Vagina (tissue), 2 donors: ENCODE data around the gene SETD3. TPM values are rescaled to one million over a fixed set of nuclear protein-coding genes. Genes with fewer than 3 reads are reported as not detected.

Source experiments
- DNase-seq, 2 donors: peaks; one replicate each; pipeline ENCODE4 v3.0.0-alpha.2; 2017; ENCODE audit errors: extremely low spot score in 2 of 2
- H3K27ac ChIP-seq: fragments of 200-600 bp; sonication (generic); one replicate; pipeline ENCODE4 v1.5.1; 2019
- H3K27me3 ChIP-seq: fragments of 200-600 bp; sonication (generic); one replicate; pipeline ENCODE4 v1.5.1; 2019
- H3K36me3 ChIP-seq, 2 donors: fragments of 200-600 bp; sonication (generic); one replicate each; pipeline ENCODE4 v1.5.1; 2017 to 2019
- H3K4me1 ChIP-seq: fragments of 200-600 bp; sonication (generic); one replicate; pipeline ENCODE4 v1.5.1; 2019
- H3K4me3 ChIP-seq, 2 donors: fragments of 200-600 bp; sonication (generic); 1 replicate in 1 of 2; 2 replicates in 1 of 2; pipeline ENCODE4 v1.5.1; 2016 to 2019
- H3K9me3 ChIP-seq: fragments of 200-600 bp; sonication (generic); one replicate; pipeline ENCODE4 v1.5.1; 2019
- CTCF ChIP-seq, 3 experiments: fragments of 450-650 bp in 2 of 3; fragments of 200-600 bp in 1 of 3; sonication (generic) in 1 of 3; IDR thresholded peaks; one replicate each; pipeline ENCODE4 v1.5.1; 2017 to 2019; ENCODE audit warnings: antibody characterized with exemption in 3 of 3, mild to moderate bottlenecking in 2 of 3, moderate library complexity in 2 of 3
- POLR2A ChIP-seq, 2 donors: fragments of 450-650 bp; IDR thresholded peaks; one replicate each; pipeline ENCODE4 v1.6.1; 2017; ENCODE audit warnings: antibody characterized with exemption in 2 of 2, mild to moderate bottlenecking in 2 of 2, moderate library complexity in 2 of 2
- POLR2AphosphoS5 ChIP-seq, 2 donors: sonication (generic); formaldehyde crosslinking; IDR thresholded peaks; one replicate each; pipeline ENCODE4 v1.9.0; 2017; ENCODE audit warnings: antibody characterized with exemption in 2 of 2, mild to moderate bottlenecking in 2 of 2, low read depth in 1 of 2; ENCODE audit not compliant: insufficient read depth in 1 of 2
- intact Hi-C: fragments of 100-400 bp; cut with DNase I; formaldehyde crosslinking; loops from one replicate; pipeline ENCODE4 v1.15.1; 2023
- total RNA-seq: library from RNA; depleted of rRNA; stranded (reverse); fragments of >200 nt; gene quantifications from one replicate; pipeline ENCODE4 v1.2.3, GENCODE V29; 2016

Gene SETD3
- total RNA-seq, 1 donor from 2014 or later, result 49.8 TPM

DNA sequence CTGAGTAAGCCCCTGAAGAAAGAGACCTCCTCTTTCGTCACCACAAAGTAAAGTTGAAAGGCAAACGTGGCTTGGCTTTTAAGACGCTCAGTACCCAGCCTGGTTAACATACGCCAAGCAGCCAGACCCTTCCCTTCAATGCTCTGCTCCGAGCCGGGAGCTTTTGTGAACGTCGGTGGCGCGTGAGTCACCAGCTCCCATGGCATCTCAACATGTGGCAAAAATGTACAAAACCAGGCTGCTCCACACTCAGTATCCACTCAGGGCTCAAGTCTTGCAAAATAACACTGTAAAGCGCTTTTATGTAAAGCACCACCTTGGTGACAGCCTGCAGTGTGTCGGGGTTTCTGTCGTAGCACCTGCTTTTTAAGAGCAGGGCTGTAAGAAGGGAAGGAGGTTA is 89.0 kb downstream of the SETD3 start:
- no peaks in the 10 kb centered on the region for H3K4me1 ChIP-seq
- intact Hi-C loops, result no loop called here
- H3K36me3 ChIP-seq, result no peaks in the 10 kb centered on the region
- no peaks in the 10 kb centered on the region for H3K27me3 ChIP-seq
- no peak overlapping the region for H3K4me3 ChIP-seq
- H3K9me3 ChIP-seq, result no peaks in the 10 kb centered on the region
- TF ChIP-seq CTCF (IDR thresholded peaks at IDR 0.05) (no peak), POLR2AphosphoS5 (IDR thresholded peaks at IDR 0.05; ENCODE audit: insufficient read depth in 1 of 2, low read depth in 1 of 2) (no peak), POLR2A (IDR thresholded peaks at IDR 0.05) (no peak)
- DNase-seq, result no peak
- H3K27ac ChIP-seq, result no peak overlapping the region

DNA sequence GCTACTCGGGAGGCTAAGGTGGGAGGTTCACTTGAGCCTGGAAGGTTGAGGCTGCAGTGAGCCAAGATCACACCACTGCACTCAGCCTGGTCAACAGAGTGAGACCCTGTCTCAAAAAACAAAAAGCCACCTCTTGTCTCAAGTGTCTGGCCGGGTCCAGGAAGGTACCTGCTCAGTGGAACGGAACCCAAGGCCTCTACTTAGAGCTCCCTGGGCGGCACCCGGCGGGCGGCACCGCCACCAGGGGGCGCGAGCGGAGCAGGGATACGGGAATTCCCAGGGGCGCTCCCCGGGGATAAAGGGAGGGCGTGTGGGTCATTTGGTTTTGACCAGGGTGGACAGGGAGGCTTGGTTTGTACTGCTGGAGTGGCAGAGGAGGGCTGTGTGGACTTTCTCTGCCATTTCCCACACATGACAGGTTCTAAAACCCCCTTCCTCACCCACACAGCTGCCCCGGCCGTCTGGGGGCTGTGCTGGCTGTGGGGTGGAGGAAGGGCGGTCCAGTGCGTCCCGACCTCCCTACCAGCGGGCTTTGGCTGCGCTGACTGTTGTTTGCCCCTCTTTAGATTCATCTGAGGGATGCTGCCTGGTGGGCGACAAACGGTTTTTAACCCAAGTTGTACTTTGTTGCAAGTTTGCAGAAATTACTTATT is 91.4 kb downstream of the SETD3 start:
- no peaks in the 10 kb centered on the region for H3K4me1 ChIP-seq
- peak in 2 of 3 experiments; percentile 35 to 39 for TF ChIP-seq CTCF (IDR thresholded peaks at IDR 0.05)
- TF ChIP-seq POLR2A (IDR thresholded peaks at IDR 0.05), result no peak
- H3K27me3 ChIP-seq, result no peaks in the 10 kb centered on the region
- H3K9me3 ChIP-seq, result no peaks in the 10 kb centered on the region
- no peak overlapping the region for H3K27ac ChIP-seq
- no peaks in the 10 kb centered on the region for H3K36me3 ChIP-seq
- intact Hi-C loops, result no loop called here
- no peak overlapping the region for H3K4me3 ChIP-seq
- DNase-seq, result no peak

- intact Hi-C loops, result no loop called here
- H3K9me3 ChIP-seq, result no peaks in the 10 kb centered on the region
- DNase-seq, result no peak
- H3K27ac ChIP-seq, result no peak overlapping the region
- H3K36me3 ChIP-seq, result no peaks in the 10 kb centered on the region
- no peaks in the 10 kb centered on the region for H3K4me1 ChIP-seq
- H3K4me3 ChIP-seq, result no peak overlapping the region
- H3K27me3 ChIP-seq, result no peaks in the 10 kb centered on the region
- TF ChIP-seq POLR2A (IDR thresholded peaks at IDR 0.05), result no peak
Observed at GRCh38 chr14:99388286-99388685, 92.4 kb downstream of the SETD3 start.

GRCh38 chr14:99387880-99388279 is 92.8 kb downstream of the SETD3 start:
- Histone ChIP-seq H3K36me3 (no peaks in the 10 kb centered on the region), H3K27ac (no peak overlapping the region), H3K4me1 (no peaks in the 10 kb centered on the region), H3K27me3 (no peaks in the 10 kb centered on the region), H3K4me3 (no peak overlapping the region), H3K9me3 (no peaks in the 10 kb centered on the region)
- TF ChIP-seq CTCF (IDR thresholded peaks at IDR 0.05) (no peak), POLR2A (IDR thresholded peaks at IDR 0.05) (no peak), POLR2AphosphoS5 (IDR thresholded peaks at IDR 0.05; ENCODE audit: insufficient read depth in 1 of 2, low read depth in 1 of 2) (no peak)
- DNase-seq, result no peak
- intact Hi-C loops, result no loop called here

GRCh38 chr14:99384450-99385417 is 95.9 kb downstream of the SETD3 start:
- no peak for TF ChIP-seq CTCF (IDR thresholded peaks at IDR 0.05)
- TF ChIP-seq POLR2AphosphoS5 (IDR thresholded peaks at IDR 0.05; ENCODE audit: insufficient read depth in 1 of 2, low read depth in 1 of 2), result no peak
- no peak for TF ChIP-seq POLR2A (IDR thresholded peaks at IDR 0.05)
- H3K27me3 ChIP-seq, result no peaks in the 10 kb centered on the region

More at GRCh38 chr14:99384450-99385417, 95.9 kb downstream of the SETD3 start:
- no peak for DNase-seq
- Histone ChIP-seq H3K27ac (no peak overlapping the region), H3K9me3 (no peaks in the 10 kb centered on the region), H3K4me3 (no peak overlapping the region), H3K4me1 (no peaks in the 10 kb centered on the region), H3K36me3 (no peaks in the 10 kb centered on the region)
- intact Hi-C loops, result no loop called here
